NCI-H2227 treated with DMSO at 0.1 percent for 48 hours (cell line): ENCODE results near the gene TBC1D1.
A peak's percentile ranks its signal among the peaks of the same experiment; 100 is the strongest.

Experiments
- DNase-seq: peaks from one replicate; lab custom pipeline; 2025; lab: John Stamatoyannopoulos, UW

TBC1D1 gene

GRCh38 chr4:38056011-38056685, 165.3 kb downstream of the TBC1D1 start:
- DNase-seq, result no peak

- no peak for DNase-seq
Observed at GRCh38 chr4:38058151-38058550, 167.3 kb downstream of the TBC1D1 start.

DNA sequence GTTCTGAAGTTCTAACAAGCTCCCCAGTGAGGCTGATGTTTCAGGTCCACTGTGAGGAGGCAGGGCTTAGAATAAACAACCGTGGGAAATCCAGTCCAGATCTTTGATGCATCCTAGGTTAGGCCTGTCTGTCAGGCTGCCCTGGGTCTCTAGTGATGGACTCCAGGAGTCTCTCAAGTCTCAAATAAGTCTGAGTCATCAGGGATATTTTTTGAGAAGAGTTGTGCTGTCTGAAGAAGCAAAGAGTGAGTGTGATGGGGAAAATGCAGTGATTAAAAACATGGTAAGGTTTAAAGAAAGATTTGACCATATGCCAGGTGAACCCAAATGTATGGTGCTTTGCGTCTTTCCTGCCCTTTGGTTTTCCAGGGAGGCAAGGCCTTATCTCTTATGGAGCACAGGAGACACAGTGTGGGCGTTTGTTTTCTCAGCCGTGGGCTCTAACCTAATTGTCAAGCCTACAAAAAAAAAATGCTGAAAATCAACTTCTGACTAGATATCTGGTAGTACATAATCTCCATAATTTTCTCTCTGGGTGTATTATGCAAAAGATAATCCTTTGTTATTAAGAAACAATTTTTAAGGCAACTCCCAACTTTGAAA, 170.0 kb downstream of the TBC1D1 start:
- DNase-seq, result no peak

- peak; percentile 38 for DNase-seq
Observed at GRCh38 chr4:38062088-38062775, 171.3 kb downstream of the TBC1D1 start.

DNA sequence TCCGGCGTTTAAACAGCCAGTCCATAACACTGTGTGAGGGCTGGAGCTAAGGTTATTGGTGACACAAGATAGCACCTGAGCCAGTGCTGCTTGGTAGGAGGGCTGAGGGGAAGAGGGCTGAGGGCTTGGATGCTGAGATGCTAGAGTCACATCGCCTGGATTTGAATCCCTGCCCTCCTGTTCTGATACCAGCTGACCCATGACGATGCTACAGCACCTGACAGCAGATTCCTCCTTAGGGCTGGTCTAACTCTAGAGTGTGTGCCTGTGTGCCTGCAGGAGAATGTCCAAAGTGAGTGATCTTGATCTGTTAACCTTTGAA, 171.9 kb downstream of the TBC1D1 start:
- no peak for DNase-seq

DNA sequence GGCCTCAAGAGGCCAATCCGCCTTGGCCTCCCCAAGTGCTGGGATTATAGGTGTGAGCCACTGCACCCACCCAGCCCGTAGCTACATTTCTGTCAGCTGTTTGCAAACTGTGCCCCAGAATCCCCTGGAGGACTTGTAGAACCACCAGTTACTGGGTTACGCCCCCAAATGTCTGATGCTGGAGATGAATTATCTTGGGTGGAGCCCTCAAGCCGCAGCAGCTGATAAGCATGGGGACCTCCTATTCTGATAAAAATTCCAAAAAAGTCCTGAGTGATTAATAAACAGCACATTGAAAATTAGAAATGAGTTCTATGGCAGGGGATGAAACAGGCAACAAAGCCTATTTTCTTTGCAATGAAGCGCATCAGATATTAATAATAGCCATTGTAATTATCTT, 174.3 kb downstream of the TBC1D1 start:
- DNase-seq, result no peak

GRCh38 chr4:38065900-38066299, 175.0 kb downstream of the TBC1D1 start:
- DNase-seq, result no peak

DNA sequence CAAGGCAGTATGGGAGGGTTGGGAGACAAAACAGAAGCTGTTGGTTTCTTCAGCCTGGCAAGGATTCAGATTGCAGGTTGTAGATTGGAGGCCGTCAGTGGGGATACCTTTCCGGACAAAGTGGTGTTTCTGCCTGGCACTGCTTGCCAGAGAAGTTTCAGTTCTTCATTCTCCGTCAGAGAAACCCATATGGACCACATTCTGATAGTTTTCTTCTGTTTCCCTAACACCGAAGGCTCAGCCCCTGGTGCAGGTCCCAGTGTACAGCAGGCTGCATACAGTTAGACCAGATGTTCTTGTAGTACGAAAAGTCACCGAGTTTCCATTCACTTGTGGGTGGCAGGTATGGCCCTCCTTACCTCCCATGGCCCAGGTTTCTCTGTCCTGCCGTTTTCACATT, 176.6 kb downstream of the TBC1D1 start:
- DNase-seq, result no peak

DNA sequence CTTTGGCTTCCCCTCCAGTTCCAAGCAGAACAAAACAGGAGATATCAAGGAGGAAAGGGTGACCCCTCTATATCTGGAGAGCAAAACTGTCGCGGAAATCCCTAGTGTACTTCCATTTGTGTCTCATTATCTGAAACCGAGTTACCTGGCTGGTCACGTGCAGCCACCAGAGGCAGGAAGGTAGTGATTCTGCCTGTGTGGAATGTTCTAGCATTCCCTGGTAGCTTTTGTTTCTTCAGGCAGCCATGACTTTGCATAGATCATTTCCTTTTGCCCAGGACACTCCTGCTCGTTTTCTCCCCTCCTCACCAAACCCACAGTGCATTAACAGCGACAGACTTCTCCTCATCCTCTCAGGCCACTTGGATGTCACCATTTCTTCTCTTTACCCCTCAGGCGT, 177.2 kb downstream of the TBC1D1 start:
- DNase-seq, result no peak

GRCh38 chr4:38069271-38069760, 178.4 kb downstream of the TBC1D1 start:
- DNase-seq, result no peak

DNA sequence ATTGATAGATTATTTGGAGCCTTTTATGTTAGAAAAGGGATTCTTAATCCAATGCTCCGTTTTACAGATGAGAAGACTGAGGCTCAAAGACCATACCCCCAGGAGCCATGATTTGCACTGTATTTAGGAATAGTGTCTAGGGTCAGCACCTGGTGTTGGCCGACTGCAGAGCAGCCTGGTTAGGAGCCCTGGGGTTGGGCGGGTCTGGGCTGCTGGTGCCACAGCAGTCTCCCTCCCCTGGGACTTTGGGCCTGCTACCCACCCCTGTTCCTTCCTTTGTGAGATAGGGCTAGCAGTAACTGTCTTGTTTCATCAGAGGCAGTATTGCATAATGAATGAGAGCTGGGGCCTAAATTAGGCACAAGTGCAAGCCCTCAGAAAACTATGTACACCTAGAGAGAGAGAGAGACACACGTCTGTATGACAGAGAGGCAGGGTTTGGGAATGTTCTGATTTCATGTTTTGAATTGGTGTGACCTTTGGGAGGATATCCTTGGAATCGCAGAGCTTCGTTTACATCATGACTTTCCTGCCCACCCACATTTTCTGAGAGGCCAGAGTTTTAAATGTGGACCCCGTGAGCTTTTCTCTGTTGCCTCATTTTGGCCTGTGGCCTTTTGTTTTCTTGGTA, 181.0 kb downstream of the TBC1D1 start:
- no peak for DNase-seq

DNA sequence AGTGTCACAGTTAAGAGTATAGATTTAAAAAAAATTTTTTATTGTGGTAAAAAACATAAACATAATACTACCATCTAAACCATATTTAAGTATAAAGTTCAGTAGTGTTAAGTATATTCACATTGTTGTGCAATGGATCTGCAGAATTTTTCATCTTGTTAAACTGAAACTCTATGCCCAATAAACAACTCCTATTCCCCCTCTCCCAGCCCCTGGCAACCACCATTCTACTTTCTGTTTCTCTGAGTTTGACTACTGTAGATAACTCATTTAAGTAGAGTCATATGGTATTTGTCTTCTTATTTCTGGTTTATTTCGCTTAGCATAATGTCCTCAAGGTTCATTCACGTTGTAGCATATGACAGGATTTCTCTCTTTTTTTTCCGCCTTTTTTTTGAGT, 181.7 kb downstream of the TBC1D1 start:
- no peak for DNase-seq

DNA sequence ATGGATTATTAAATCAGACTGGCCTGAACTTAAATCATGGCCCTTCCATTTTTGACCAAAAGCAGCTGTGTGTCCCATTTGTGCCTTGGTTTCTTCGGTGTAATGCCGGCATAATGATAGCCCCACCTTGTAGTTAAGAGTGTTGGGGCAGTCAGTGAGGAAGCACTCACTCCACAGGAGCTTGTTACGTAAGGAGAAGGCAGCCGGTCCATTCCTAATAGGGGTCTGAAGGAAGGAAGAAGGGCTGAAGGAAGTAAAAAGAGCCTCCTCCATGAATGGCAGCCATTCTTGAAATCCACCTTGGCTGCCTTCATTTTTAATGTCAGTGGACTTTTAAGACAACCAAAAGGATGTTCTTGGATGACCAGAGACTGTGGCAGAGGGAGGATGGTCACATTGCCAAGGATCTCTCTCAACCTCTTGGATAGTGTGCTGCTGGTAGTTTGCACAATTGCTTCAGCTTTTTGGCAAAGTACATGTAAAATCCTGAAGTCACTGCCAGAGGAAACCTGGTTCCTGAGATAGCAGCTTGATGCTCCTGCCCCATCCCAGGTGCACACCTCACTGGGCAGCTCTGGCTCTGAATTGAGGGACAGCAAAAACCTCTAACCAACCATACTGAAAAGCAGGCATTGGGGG, 182.8 kb downstream of the TBC1D1 start:
- DNase-seq, result no peak

DNA sequence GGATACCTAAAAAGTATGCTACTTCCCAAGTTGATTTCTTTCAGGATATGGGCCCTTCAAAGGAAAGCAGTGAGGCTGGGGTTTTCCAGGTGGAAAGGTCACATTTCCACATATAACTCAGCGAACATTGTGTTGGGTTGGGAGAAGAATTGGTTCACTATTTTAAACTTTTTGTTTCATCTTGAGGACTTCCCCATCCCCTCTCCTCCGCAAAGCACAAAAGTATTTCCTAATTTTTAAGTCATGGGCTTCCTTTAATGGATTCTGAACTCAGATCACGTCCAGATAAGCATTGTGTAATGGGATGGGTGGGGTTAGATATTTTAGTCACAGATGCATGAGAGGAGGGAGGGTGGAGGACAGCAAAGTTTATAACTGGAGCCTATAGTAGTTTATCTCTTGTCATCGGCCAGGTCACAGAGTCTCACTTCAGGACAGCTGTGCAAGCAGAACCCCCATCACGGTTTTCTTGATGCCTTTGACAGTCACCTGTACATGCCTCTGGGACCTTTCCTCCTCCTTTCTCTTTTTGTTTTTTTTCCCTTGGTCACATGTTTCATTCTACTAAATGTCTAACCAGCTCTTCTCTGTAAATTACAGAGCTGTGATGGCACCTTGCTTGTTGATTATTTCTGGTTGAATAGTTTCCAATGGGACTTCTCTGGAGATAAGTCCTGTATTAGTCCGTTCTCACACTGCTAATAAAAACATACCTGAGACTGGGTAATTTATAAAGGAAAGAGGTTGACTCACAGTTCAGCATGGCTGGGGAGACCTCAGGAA, 184.7 kb downstream of the TBC1D1 start:
- DNase-seq, result no peak

DNA sequence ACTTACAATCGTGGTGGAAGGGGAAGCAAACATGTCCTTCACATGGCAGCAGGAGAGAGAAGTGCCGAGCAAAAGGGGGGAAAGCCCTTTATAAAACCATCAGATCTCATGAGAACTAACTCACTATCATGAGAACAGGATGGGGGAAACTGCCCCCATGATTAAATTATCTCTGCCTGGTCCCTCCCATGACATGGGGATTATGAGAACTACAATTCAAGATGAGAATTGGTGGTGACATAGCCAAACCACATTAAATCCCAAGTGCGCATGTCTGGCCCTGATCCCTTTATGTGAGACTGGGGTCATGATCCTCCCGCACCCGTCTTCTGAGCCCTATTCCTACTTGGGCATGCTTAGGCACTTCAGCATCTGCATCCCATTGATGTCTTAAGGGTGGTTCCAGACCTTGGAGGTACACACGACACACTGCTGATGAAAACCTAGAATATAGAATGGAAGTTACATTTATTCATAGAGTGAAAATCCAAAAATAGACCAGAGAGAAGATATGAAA, 185.3 kb downstream of the TBC1D1 start:
- DNase-seq, result no peak

DNA sequence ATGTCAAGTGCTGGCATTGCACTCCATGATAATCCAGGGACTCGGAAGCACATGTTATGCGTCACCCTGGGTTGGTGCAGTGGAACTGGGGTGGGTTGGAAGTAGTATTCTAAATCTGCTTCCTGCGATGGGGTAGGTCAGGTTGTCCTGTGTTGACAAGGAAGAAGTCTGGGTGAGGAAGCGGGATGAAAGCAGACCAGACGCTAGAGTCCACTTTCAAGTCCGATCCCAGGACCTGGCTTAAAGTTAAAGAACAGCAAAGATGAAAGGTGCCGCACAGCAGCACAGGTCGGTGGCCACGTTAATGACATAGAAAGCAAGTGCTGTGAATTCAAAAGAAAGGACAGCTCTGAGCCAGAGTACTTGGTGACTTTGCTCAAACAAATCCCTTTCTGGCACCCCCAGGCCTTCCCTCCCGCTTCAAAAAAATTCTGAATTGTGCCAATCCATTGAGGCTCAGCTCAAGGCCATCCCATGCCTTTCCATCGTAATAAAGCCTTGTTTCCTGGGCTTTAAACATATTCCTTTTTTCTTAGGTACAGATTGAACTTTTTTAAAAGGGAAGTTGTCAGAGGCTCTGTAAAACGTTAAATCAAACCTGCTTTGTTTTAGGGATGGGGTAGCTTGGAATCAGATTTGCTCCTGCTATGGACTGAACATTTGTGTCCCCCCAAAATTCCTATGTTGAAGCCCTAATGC, 187.1 kb downstream of the TBC1D1 start:
- no peak for DNase-seq

DNA sequence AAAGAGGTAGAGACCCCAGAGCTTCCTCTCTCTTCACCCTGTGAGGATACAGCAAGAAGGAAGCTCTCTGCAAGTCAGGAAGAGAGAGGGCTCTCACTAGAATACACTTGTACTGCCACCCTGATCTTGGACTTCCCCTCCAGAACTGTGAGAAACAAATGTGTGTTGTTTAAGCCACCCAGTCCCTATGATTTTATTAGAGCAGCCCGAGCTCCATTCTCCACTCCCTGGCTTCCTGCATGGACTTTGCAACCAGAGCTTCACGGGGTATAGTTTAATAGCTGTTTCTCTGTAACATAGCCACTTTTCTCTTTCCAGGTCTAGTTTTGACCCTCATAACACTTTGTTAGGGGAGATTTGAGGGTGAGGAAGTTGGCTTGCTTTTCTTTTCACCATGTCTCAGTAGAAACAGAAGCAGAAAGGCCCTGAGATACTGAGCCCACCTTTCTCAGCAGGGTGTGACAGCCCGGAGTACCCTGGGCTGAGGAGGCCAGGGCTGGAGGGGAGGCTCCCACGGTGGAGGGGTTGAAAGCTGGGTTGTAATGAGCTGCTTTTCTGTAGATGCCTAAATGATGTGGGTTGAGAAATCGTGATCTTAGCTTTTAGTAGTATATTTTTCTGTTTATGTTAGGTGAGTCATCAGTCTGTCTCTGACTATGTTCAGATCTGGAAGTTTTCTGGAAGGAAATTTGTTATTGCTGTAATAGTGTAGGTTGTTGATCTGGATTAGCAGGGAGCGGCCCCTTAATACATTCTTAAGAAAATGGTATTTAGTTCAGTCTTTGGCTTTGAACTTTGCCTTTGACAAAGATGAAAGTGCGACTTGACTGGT, 187.9 kb downstream of the TBC1D1 start:
- no peak for DNase-seq

- DNase-seq, result no peak
Observed at GRCh38 chr4:38080061-38080974, 189.4 kb downstream of the TBC1D1 start.

DNA sequence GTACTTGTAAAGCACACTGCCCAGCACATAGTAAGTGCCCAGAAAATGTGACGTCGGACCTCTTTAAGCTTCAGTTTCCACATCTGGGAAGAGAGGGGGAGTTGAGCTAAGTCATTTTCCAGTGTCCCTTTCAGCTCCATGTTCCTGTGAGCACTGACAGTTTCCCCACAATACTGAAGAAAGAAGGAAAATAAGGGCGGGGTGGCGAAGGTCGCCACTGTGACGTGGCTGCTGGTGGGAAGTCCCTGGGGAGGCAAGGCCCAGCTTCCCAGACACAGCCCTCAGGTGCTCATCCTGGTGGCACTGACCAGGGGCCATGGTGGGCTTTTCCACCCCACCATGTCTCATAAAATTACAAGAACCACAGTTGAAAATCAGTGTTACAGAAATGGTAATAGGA, 191.1 kb downstream of the TBC1D1 start:
- DNase-seq, result no peak
